NCI-H2196 treated with DMSO at 0.1 percent for 48 hours (cell line): ENCODE results near the gene PAF1.
"Not testable (repeated sequence)": the region's sequence is repeated elsewhere in the genome, so short reads cannot be mapped to it uniquely, and the experiment has no call there.

Source experiments
- DNase-seq: peaks from one replicate; lab custom pipeline; 2025; ENCODE audit not compliant: unreplicated experiment; lab: John Stamatoyannopoulos, UW

Gene PAF1

GRCh38 chr19:39384839-39385568, 5.9 kb downstream of the PAF1 start:
- DNase-seq = no peak

GRCh38 chr19:39382991-39383828, 7.7 kb downstream of the PAF1 start:
- no peak for DNase-seq

GRCh38 chr19:39381910-39382611, 8.8 kb downstream of the PAF1 start:
- DNase-seq = no peak

GRCh38 chr19:39380521-39381502, 10.1 kb downstream of the PAF1 start:
- DNase-seq = no peak

- no peak for DNase-seq
Measured at GRCh38 chr19:39379865-39380396, 11.0 kb downstream of the PAF1 start.

- DNase-seq = not testable (repeated sequence)
Measured at GRCh38 chr19:39379366-39379765, 11.5 kb downstream of the PAF1 start.

- no peak for DNase-seq
Measured at GRCh38 chr19:39377373-39378362, 13.2 kb downstream of the PAF1 start.

GRCh38 chr19:39375929-39376328, 15.0 kb downstream of the PAF1 start:
- DNase-seq = no peak

- no peak for DNase-seq
Measured at GRCh38 chr19:39372941-39373340, 18.0 kb downstream of the PAF1 start.

GRCh38 chr19:39372047-39372802, 18.7 kb downstream of the PAF1 start:
- DNase-seq = no peak

- DNase-seq = no peak
Measured at GRCh38 chr19:39370735-39371134, 20.2 kb downstream of the PAF1 start.

GRCh38 chr19:39369200-39369599, 21.7 kb downstream of the PAF1 start:
- DNase-seq = no peak

- no peak for DNase-seq
Measured at GRCh38 chr19:39365531-39365930, 25.4 kb downstream of the PAF1 start.

GRCh38 chr19:39363901-39364457, 26.9 kb downstream of the PAF1 start:
- no peak for DNase-seq

- DNase-seq = no peak
Measured at GRCh38 chr19:39362682-39363657, 27.9 kb downstream of the PAF1 start.

GRCh38 chr19:39360599-39360998, 30.3 kb downstream of the PAF1 start:
- no peak for DNase-seq

GRCh38 chr19:39359026-39359425, 31.9 kb downstream of the PAF1 start:
- no peak for DNase-seq
